ENCODE data around the gene NPM3.

- TF ChIP-seq CTCF (IDR thresholded peaks at IDR 0.05) (no peak), POLR2A (IDR thresholded peaks at IDR 0.05) (no peak), POLR2AphosphoS5 (IDR thresholded peaks at IDR 0.05) (no peak)
These were observed 43.7 kb upstream of the NPM3 start for GRCh38 chr10:101826852-101827434.
